H1 (cell line): ENCODE data around the gene PROK1. TPM values are rescaled to one million over a fixed set of nuclear protein-coding genes. Genes with fewer than 3 reads are reported as not detected.

Experiments used
- CTCF ChIA-PET: fragments of 300-600 bp; sonication (Branson Sonifier 250); formaldehyde crosslinking; loops from one replicate; lab custom pipeline; 2021; ENCODE audit not compliant: partially characterized antibody; lab: Charles Lee
- POLR2A ChIA-PET: fragments of 300-600 bp; sonication (Branson Sonifier 250); formaldehyde crosslinking; loops from one replicate; lab custom pipeline; 2021; ENCODE audit warnings: inconsistent platforms; ENCODE audit not compliant: partially characterized antibody; lab: Charles Lee
- DNase-seq, 2 experiments: peaks; one replicate each; pipeline versions ENCODE4 v3.0.0 to v3.0.0-alpha.2; 2010 to 2022; ENCODE audit warnings: low spot score in 2 of 2, low read depth in 1 of 2, mixed read lengths in 1 of 2
- FAIRE-seq: peaks from 2 replicates; lab custom pipeline; 2011; peaks lifted over from hg19 to GRCh38; lab: Jason Lieb, UNC
- H2AFZ ChIP-seq: 2 replicates; pipeline ENCODE4 v1.8.1; 2012; ENCODE audit warnings: low read length, inconsistent platforms
- H2AK5ac ChIP-seq: 2 replicates; pipeline ENCODE4 v1.6.1; 2013; ENCODE audit warnings: low read depth, low read length
- H2BK120ac ChIP-seq: replicated peaks from 2 replicates; pipeline ENCODE3; 2013; ENCODE audit warnings: low read depth, low read length, inconsistent platforms
- H2BK12ac ChIP-seq: 2 replicates; pipeline ENCODE4 v1.6.1; 2013; ENCODE audit warnings: low read depth, low read length
- H2BK15ac ChIP-seq: 2 replicates; pipeline ENCODE4 v1.6.1; 2013; ENCODE audit warnings: low read length
- H2BK20ac ChIP-seq: 2 replicates; pipeline ENCODE4 v1.6.1; 2013; ENCODE audit warnings: low read length
- H2BK5ac ChIP-seq: 2 replicates; pipeline ENCODE4 v1.6.1; 2013; ENCODE audit warnings: low read depth, low read length
- H3K14ac ChIP-seq: 2 replicates; pipeline ENCODE4 v1.6.1; 2013; ENCODE audit warnings: inconsistent platforms; ENCODE audit not compliant: insufficient read length
- H3K18ac ChIP-seq: 2 replicates; pipeline ENCODE4 v1.6.1; 2013; ENCODE audit warnings: low read length; ENCODE audit errors: extremely low read depth
- H3K23ac ChIP-seq: 2 replicates; pipeline ENCODE4 v1.6.1; 2013; ENCODE audit warnings: inconsistent platforms; ENCODE audit not compliant: insufficient read length
- H3K23me2 ChIP-seq: 2 replicates; pipeline ENCODE4 v1.6.1; 2013; ENCODE audit warnings: low read depth, low read length
- H3K27ac ChIP-seq: 2 replicates; pipeline ENCODE4 v1.6.1; 2011; ENCODE audit warnings: low read depth, low read length, inconsistent platforms
- H3K27me3 ChIP-seq, 4 experiments: replicated peaks in 1 of 4; 1 replicate in 1 of 4; 2 replicates in 3 of 4; pipeline versions ENCODE4 v1.6.1 to v1.8.1; 2011 to 2013; ENCODE audit warnings: low read length in 3 of 4, mild to moderate bottlenecking in 3 of 4, inconsistent platforms in 2 of 4, mixed read lengths in 2 of 4, moderate library complexity in 1 of 4; ENCODE audit not compliant: control insufficient read depth in 3 of 4, insufficient read depth in 3 of 4; ENCODE audit errors: extremely low read depth in 1 of 4
- H3K36me3 ChIP-seq, 4 experiments: 2 replicates each; pipeline versions ENCODE4 v1.6.1 to v1.8.1; 2011 to 2013; ENCODE audit warnings: mild to moderate bottlenecking in 4 of 4, low read length in 3 of 4, moderate library complexity in 2 of 4, control low read depth in 1 of 4, inconsistent platforms in 1 of 4; ENCODE audit not compliant: insufficient read depth in 4 of 4, control insufficient read depth in 2 of 4
- H3K4ac ChIP-seq: replicated peaks from 2 replicates; pipeline ENCODE3; 2013; ENCODE audit warnings: low read length, low read depth, mixed read lengths, inconsistent platforms; ENCODE audit not compliant: insufficient read length
- H3K4me1 ChIP-seq, 4 experiments: replicated peaks in 1 of 4; 1 replicate in 1 of 4; 2 replicates in 3 of 4; pipeline versions ENCODE4 v1.6.1 to v1.8.1; 2011 to 2013; ENCODE audit warnings: low read length in 3 of 4, inconsistent platforms in 2 of 4, mixed read lengths in 1 of 4; ENCODE audit not compliant: insufficient read depth in 4 of 4, control insufficient read depth in 3 of 4
- H3K4me2 ChIP-seq, 2 experiments: 2 replicates each; pipeline versions ENCODE4 v1.6.1 to v1.8.1; 2011 to 2013; ENCODE audit warnings: low read depth in 2 of 2, low read length in 2 of 2, control low read depth in 1 of 2, inconsistent platforms in 1 of 2, mild to moderate bottlenecking in 1 of 2; ENCODE audit not compliant: insufficient read depth in 1 of 2
- H3K4me3 ChIP-seq, 4 experiments: fragments of 200-600, 300-600 bp in 1 of 4; sonication (generic), shearing (Covaris generic), sonication (Bioruptor Twin) in 1 of 4; 2 replicates each; pipeline versions ENCODE4 v1.5.1 to v1.8.1; 2011 to 2016; ENCODE audit warnings: low read length in 4 of 4, low read depth in 3 of 4, control low read depth in 2 of 4, inconsistent platforms in 2 of 4, mild to moderate bottlenecking in 2 of 4, mixed read lengths in 1 of 4, moderate library complexity in 1 of 4; ENCODE audit not compliant: insufficient read depth in 2 of 4; ENCODE audit errors: extremely low read depth in 1 of 4
- H3K56ac ChIP-seq: replicated peaks from 2 replicates; pipeline ENCODE3; 2013; ENCODE audit warnings: low read depth, mild to moderate bottlenecking, mixed read lengths, low read length, inconsistent platforms; ENCODE audit not compliant: insufficient read length
- H3K79me1 ChIP-seq: 2 replicates; pipeline ENCODE4 v1.6.1; 2013; ENCODE audit warnings: low read depth, low read length, control low read depth
- H3K79me2 ChIP-seq, 2 experiments: 2 replicates each; pipeline versions ENCODE4 v1.6.1 to v1.8.1; 2012 to 2013; ENCODE audit warnings: low read length in 2 of 2, mild to moderate bottlenecking in 2 of 2, inconsistent platforms in 1 of 2; ENCODE audit not compliant: insufficient read depth in 2 of 2, control insufficient read depth in 1 of 2
- H3K9ac ChIP-seq, 4 experiments: replicated peaks in 1 of 4; 1 replicate in 1 of 4; 2 replicates in 3 of 4; pipeline versions ENCODE4 v1.6.1 to v1.8.1; 2011 to 2013; ENCODE audit warnings: low read depth in 3 of 4, low read length in 3 of 4, control low read depth in 2 of 4, mild to moderate bottlenecking in 2 of 4, moderate library complexity in 2 of 4, inconsistent platforms in 1 of 4; ENCODE audit errors: extremely low read depth in 1 of 4
- H3K9me3 ChIP-seq, 2 experiments: 2 replicates each; pipeline versions ENCODE4 v1.6.1 to v1.8.1; 2012 to 2013; ENCODE audit warnings: mild to moderate bottlenecking in 2 of 2, moderate library complexity in 2 of 2, control low read depth in 1 of 2, inconsistent platforms in 1 of 2, low read depth in 1 of 2, low read length in 1 of 2, mixed read lengths in 1 of 2; ENCODE audit not compliant: insufficient read depth in 2 of 2
- H4K20me1 ChIP-seq, 2 experiments: replicated peaks in 1 of 2; 2 replicates each; pipeline versions ENCODE3 to v1.8.1; 2011 to 2013; ENCODE audit warnings: inconsistent platforms in 2 of 2, low read length in 2 of 2, mild to moderate bottlenecking in 1 of 2; ENCODE audit not compliant: insufficient read depth in 2 of 2, control insufficient read depth in 1 of 2
- H4K5ac ChIP-seq: 2 replicates; pipeline ENCODE4 v1.6.1; 2013; ENCODE audit warnings: low read length, low read depth, mixed read lengths, inconsistent platforms; ENCODE audit not compliant: insufficient read length
- H4K8ac ChIP-seq: 2 replicates; pipeline ENCODE4 v1.8.0; 2013; ENCODE audit warnings: mild to moderate bottlenecking, moderate library complexity, low read length, inconsistent platforms; ENCODE audit not compliant: insufficient read depth; ENCODE audit errors: extremely low read depth
- H4K91ac ChIP-seq: replicated peaks from 2 replicates; pipeline ENCODE3; 2013; ENCODE audit warnings: low read length, mixed read lengths, inconsistent platforms; ENCODE audit not compliant: insufficient read length
- ASH2L ChIP-seq: fragments of 200-600, 300-600 bp; sonication (generic); IDR thresholded peaks from one replicate; pipeline ENCODE4 v1.7.1; 2017; ENCODE audit warnings: low read length
- CBX5 ChIP-seq: fragments of 300-800, 300-1000 bp; sonication (generic); IDR thresholded peaks from 2 replicates; pipeline ENCODE4 v1.7.1; 2016; ENCODE audit warnings: antibody characterized with exemption, low read length, low read depth
- CTCF ChIP-seq, 3 experiments: IDR thresholded peaks; 1 replicate in 2 of 3; 2 replicates in 1 of 3; pipeline versions ENCODE4 v1.5.1 to v1.6.1; 2011; ENCODE audit warnings: low read length in 3 of 3, mild to moderate bottlenecking in 3 of 3, inconsistent platforms in 2 of 3, low read depth in 1 of 3, moderate library complexity in 1 of 3; ENCODE audit not compliant: insufficient read depth in 1 of 3; ENCODE audit errors: control extremely low read depth in 1 of 3
- E2F6 ChIP-seq: IDR thresholded peaks from 2 replicates; pipeline ENCODE4 v1.6.1; 2012; ENCODE audit warnings: inconsistent platforms
- FOSL1 ChIP-seq: IDR thresholded peaks from 2 replicates; pipeline ENCODE4 v1.6.1; 2011; ENCODE audit warnings: mild to moderate bottlenecking, low read depth, low read length, moderate library complexity; ENCODE audit not compliant: insufficient read depth
- JUN ChIP-seq: IDR thresholded peaks from 2 replicates; pipeline ENCODE4 v1.6.1; 2011; ENCODE audit warnings: low read depth, mild to moderate bottlenecking, improper control_type of control experiment, low read length
- RAD21 ChIP-seq, 2 experiments: IDR thresholded peaks in 1 of 2; conservative IDR thresholded peaks in 1 of 2; 2 replicates each; pipeline ENCODE4 v1.6.1; 2011; ENCODE audit warnings: low read depth in 2 of 2, low read length in 2 of 2, improper control_type of control experiment in 1 of 2, inconsistent platforms in 1 of 2, mild to moderate bottlenecking in 1 of 2, moderate library complexity in 1 of 2
- SRF ChIP-seq: IDR thresholded peaks from 2 replicates; pipeline ENCODE4 v1.6.1; 2011; ENCODE audit warnings: mild to moderate bottlenecking, low read depth, low read length, moderate library complexity
- WGBS, 2 experiments: shearing (Covaris generic) in 1 of 2; methylation state at CpG; one replicate each; pipeline versions ENCODE4 v1.1.6 to v1.1.7; 2013 to 2015; ENCODE audit warnings: low lambda C conversion rate in 2 of 2, mixed read lengths in 2 of 2, inconsistent platforms in 1 of 2, low coverage in 1 of 2, missing lambda C conversion rate in 1 of 2; ENCODE audit not compliant: insufficient replicate concordance in 2 of 2, insufficient coverage in 1 of 2, insufficient read length in 1 of 2; ENCODE audit errors: extremely low coverage in 1 of 2, missing lambda C conversion rate in 1 of 2; 5-methylcytosine and 5-hydroxymethylcytosine counted together
- polyA plus RNA-seq, 7 experiments: library from polyadenylated mRNA; depleted of rRNA in 3 of 7; stranded (reverse) in 5 of 7; unstranded in 2 of 7; fragments of >200 nt in 5 of 7; fragments of 200-250 nt in 2 of 7; gene quantifications; 1 replicate in 5 of 7; 2 replicates in 1 of 7; 4 replicates in 1 of 7; pipeline versions ENCODE4 v1.2.1 to v1.2.3, GENCODE V29; 2011 to 2013; ENCODE audit warnings: missing spikeins in 2 of 7, mixed read lengths in 2 of 7
- total RNA-seq: library from RNA; stranded (reverse); fragmentation: NEBNext Ultra II Directional; extraction: Animal tissue kit (Norgen Biotek cat#: 25700); gene quantifications from 2 replicates; pipeline ENCODE4 v1.2.1, GENCODE V29; 2021

PROK1 gene
- total and polyA plus RNA-seq, 2 of the 8 experiments (the other 6 are each of a cell fraction or from before 2014, with no cell fraction given), result 0.12 TPM; not detected in 1

- Histone ChIP-seq H3K79me1 (no peaks in the 10 kb centered on the region; the same call in 1 of the 2 replicates), H3K23ac (no peak overlapping the region), H3K23me2 (no peaks in the 10 kb centered on the region), H4K20me1 (no peaks in the 10 kb centered on the region), H4K5ac (no peak overlapping the region), H3K18ac (no peak overlapping the region), H2BK20ac (no peak overlapping the region), H2BK5ac (no peak overlapping the region), H2BK12ac (no peak overlapping the region), H3K14ac (no peak overlapping the region), H4K91ac (no peak overlapping the region), H3K4me2 (no peak overlapping the region), H3K27ac (no peak overlapping the region), H2AK5ac (no peak overlapping the region), H3K36me3 (no peaks in the 10 kb centered on the region), H2BK15ac (no peak overlapping the region), H3K56ac (no peak overlapping the region), H3K9me3 (no peaks in the 10 kb centered on the region), H2AFZ (no peak overlapping the region), H3K27me3 (no peaks in the 10 kb centered on the region; a peak in 2 of 7 replicates), H2BK120ac (no peak overlapping the region), H3K4me3 (no peak overlapping the region), H3K9ac (no peak overlapping the region), H4K8ac (no peak overlapping the region), H3K4ac (no peak overlapping the region), H3K4me1 (peaks cover 6 to 18% (median 10%) of the 10 kb centered on the region in 4 experiments), H3K79me2 (no peaks in the 10 kb centered on the region)
- 75% methylated on average over 4 of the region's 4 CpGs; no CpG with 5 or more reads in 1 of the 2 experiments for WGBS, 2 experiments
- FAIRE-seq (no peak), DNase-seq (no peak)
- ChIA-PET CTCF (interaction anchor here (0.7 to 8.5 kb wide), 11 partner anchors 9 to 278 kb away, joined by 3 to 126 read pairs (median 4); no protein-coding TSS in a partner anchor), POLR2A (interaction anchor here (1.1 kb wide), 1 partner anchor 20 kb away, joined by 3 read pairs; no protein-coding TSS in a partner anchor)
- no peak for TF ChIP-seq RAD21 (IDR thresholded peaks at IDR 0.05 in 1 of 2, conservative IDR thresholded peaks at IDR 0.05 in 1 of 2; ENCODE audit: low read depth in 2 of 2, low read length in 2 of 2)
- TF ChIP-seq JUN, result no peak
- TF ChIP-seq E2F6, result no peak
- no peak for TF ChIP-seq CBX5
- TF ChIP-seq CTCF (IDR thresholded peaks at IDR 0.05; ENCODE audit: control extremely low read depth in 1 of 3, insufficient read depth in 1 of 3, low read depth in 1 of 3, low read length in 3 of 3), result no peak
- TF ChIP-seq FOSL1, result no peak
- no peak for TF ChIP-seq ASH2L
- no peak for TF ChIP-seq SRF
These were observed 29.6 kb downstream of the PROK1 start for GRCh38 chr1:110480356-110481096.
